Nephron (organoid): ENCODE data around the gene HAS3.
A peak's percentile ranks its signal among the peaks of the same experiment; 100 is the strongest.

ENCODE experiments used
- H3K27ac Mint-ChIP-seq, 3 experiments: 2 replicates each; pipeline ENCODE4 v1.8.0; 2020; ENCODE audit warnings: mixed read lengths in 3 of 3, mild to moderate bottlenecking in 2 of 3, moderate library complexity in 1 of 3
- H3K27me3 Mint-ChIP-seq: 2 replicates; pipeline ENCODE4 v1.8.0; 2021; ENCODE audit warnings: low read depth, mild to moderate bottlenecking, moderate library complexity, mixed read lengths
- H3K36me3 Mint-ChIP-seq: 2 replicates; pipeline ENCODE4 v1.8.0; 2020; ENCODE audit warnings: low read depth, mixed read lengths
- H3K4me1 Mint-ChIP-seq: 2 replicates; pipeline ENCODE4 v1.8.0; 2020; ENCODE audit warnings: mixed read lengths
- H3K4me3 Mint-ChIP-seq, 3 experiments: 2 replicates each; pipeline ENCODE4 v1.8.0; 2020; ENCODE audit warnings: mild to moderate bottlenecking in 3 of 3, mixed read lengths in 3 of 3, moderate library complexity in 2 of 3
- H3K9me3 Mint-ChIP-seq: 2 replicates; pipeline ENCODE4 v1.8.0; 2020; ENCODE audit warnings: mixed read lengths
- CTCF ChIP-seq, 3 experiments: fragments of 200-600 bp; sonication (generic); IDR thresholded peaks; one replicate each; pipeline ENCODE4 v1.5.0; 2021; ENCODE audit warnings: antibody characterized with exemption in 3 of 3; ENCODE audit not compliant: unreplicated experiment in 3 of 3

HAS3 gene

GRCh38 chr16:69077251-69077650, 28.2 kb upstream of the HAS3 start:
- TF ChIP-seq CTCF (IDR thresholded peaks at IDR 0.05; ENCODE audit: unreplicated experiment in 3 of 3), result no peak
- no peaks in the 10 kb centered on the region for H3K36me3 Mint-ChIP-seq
- H3K27me3 Mint-ChIP-seq, result peaks cover 3% of the 10 kb centered on the region
- H3K4me3 Mint-ChIP-seq, result no peak overlapping the region
- H3K4me1 Mint-ChIP-seq, result peaks cover 4% of the 10 kb centered on the region
- H3K9me3 Mint-ChIP-seq, result no peaks in the 10 kb centered on the region
- H3K27ac Mint-ChIP-seq, result no peak overlapping the region

- no peaks in the 10 kb centered on the region for H3K36me3 Mint-ChIP-seq
- H3K9me3 Mint-ChIP-seq, result no peaks in the 10 kb centered on the region
- no peak for TF ChIP-seq CTCF (IDR thresholded peaks at IDR 0.05; ENCODE audit: unreplicated experiment in 3 of 3)
- no peaks in the 10 kb centered on the region for H3K4me1 Mint-ChIP-seq
- H3K27me3 Mint-ChIP-seq, result peaks cover 3% of the 10 kb centered on the region
- no peak overlapping the region for H3K4me3 Mint-ChIP-seq
- no peak overlapping the region for H3K27ac Mint-ChIP-seq
Observed at GRCh38 chr16:69078073-69078472, 27.4 kb upstream of the HAS3 start.

- Mint-ChIP-seq H3K9me3 (no peaks in the 10 kb centered on the region), H3K27me3 (peaks cover 3% of the 10 kb centered on the region), H3K36me3 (peaks cover 7% of the 10 kb centered on the region), H3K4me3 (no peak overlapping the region), H3K27ac (no peak overlapping the region), H3K4me1 (no peaks in the 10 kb centered on the region)
- no peak for TF ChIP-seq CTCF (IDR thresholded peaks at IDR 0.05; ENCODE audit: unreplicated experiment in 3 of 3)
Observed at GRCh38 chr16:69079697-69080096, 25.8 kb upstream of the HAS3 start.

- peaks cover 3% of the 10 kb centered on the region for H3K27me3 Mint-ChIP-seq
- peaks cover 2% of the 10 kb centered on the region for H3K4me1 Mint-ChIP-seq
- H3K4me3 Mint-ChIP-seq, result no peak overlapping the region
- TF ChIP-seq CTCF (IDR thresholded peaks at IDR 0.05; ENCODE audit: unreplicated experiment in 3 of 3), result no peak
- peak overlapping the region in 1 of 3 experiments; percentile 33 for H3K27ac Mint-ChIP-seq
- H3K9me3 Mint-ChIP-seq, result no peaks in the 10 kb centered on the region
- peaks cover 12% of the 10 kb centered on the region for H3K36me3 Mint-ChIP-seq
Observed at GRCh38 chr16:69083306-69083941, 22.0 kb upstream of the HAS3 start.

GRCh38 chr16:69084289-69084688, 21.2 kb upstream of the HAS3 start:
- Mint-ChIP-seq H3K4me3 (no peak overlapping the region), H3K9me3 (no peaks in the 10 kb centered on the region), H3K36me3 (peaks cover 12% of the 10 kb centered on the region), H3K27ac (no peak overlapping the region), H3K4me1 (peaks cover 11% of the 10 kb centered on the region), H3K27me3 (peaks cover 3% of the 10 kb centered on the region)
- no peak for TF ChIP-seq CTCF (IDR thresholded peaks at IDR 0.05; ENCODE audit: unreplicated experiment in 3 of 3)

- Mint-ChIP-seq H3K27me3 (peaks cover 3% of the 10 kb centered on the region), H3K9me3 (no peaks in the 10 kb centered on the region), H3K4me1 (peaks cover 13% of the 10 kb centered on the region), H3K36me3 (peaks cover 12% of the 10 kb centered on the region), H3K4me3 (no peak overlapping the region), H3K27ac (no peak overlapping the region)
- TF ChIP-seq CTCF (IDR thresholded peaks at IDR 0.05; ENCODE audit: unreplicated experiment in 3 of 3), result no peak
Observed at GRCh38 chr16:69085032-69085695, 20.3 kb upstream of the HAS3 start.
